Measurements from ENCODE around the gene PRDM11. TPM values are rescaled to one million over a fixed set of nuclear protein-coding genes. Genes with fewer than 3 reads are reported as not detected.

The PRDM11 gene
- total and polyA plus RNA-seq, 2 of the 4 experiments (the other 2 are of a cell fraction) = 2.2 to 2.7 TPM

DNA sequence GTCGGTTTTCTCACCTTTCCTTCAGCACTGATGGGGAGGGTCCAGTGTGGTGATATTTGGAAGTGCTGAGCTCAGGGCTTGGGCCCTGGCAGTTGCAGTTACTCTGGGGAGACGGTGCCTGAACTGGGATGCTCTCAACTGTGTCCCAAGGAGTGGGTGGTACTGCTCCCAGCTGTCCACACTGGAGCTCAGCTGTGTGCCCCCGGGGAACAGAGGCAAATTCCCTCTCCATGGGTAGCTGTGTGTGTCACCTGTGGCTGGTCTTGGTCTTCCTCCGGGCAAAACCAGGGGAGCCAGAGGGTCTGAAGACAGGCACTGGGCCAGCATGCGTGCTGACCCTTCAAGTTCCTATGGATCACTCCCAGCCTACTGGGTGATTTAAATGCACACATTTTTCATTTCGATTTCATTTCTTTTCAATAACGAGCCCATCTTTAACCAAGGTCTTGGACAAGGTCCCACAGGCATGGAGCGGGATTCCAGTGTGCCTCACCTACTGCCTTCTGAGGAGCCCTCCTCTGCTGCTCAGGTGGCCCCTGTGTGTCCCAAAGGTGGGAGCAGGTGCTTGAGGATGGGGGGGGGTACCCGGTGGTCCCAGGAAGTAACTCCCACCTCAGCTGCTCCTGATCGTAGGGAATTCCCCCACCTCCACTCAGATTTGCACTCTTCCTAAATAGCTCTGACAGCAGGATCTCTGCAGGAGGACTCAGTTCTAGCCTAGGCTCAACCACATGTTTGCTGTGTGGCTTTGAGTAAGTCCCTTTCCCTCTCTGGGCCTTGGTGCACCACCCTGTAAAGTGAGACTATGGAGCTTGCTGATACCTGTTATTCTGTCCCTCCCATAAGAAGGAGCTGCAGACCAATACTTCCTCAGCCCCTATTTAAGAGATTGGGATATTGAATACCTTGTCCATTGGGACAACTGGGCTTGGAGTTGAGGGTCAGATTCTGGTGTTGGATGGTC is 16.8 kb downstream of the PRDM11 start:
- no peak overlapping the region for H4K5ac ChIP-seq (ENCODE audit: low read depth, low read length)
- H4K91ac ChIP-seq (ENCODE audit: insufficient read depth, low read depth, low read length) = no peak overlapping the region
- H2BK5ac ChIP-seq (ENCODE audit: low read depth, low read length, poor library complexity, severe bottlenecking) = no peak overlapping the region
- no peak overlapping the region for H2BK15ac ChIP-seq (ENCODE audit: low read depth, low read length)
- H3K4me3 ChIP-seq (ENCODE audit: insufficient read depth, low read depth, low read length) = no peak overlapping the region
- no peak overlapping the region for H3K27ac ChIP-seq (ENCODE audit: insufficient read depth, low read length)
- no peaks in the 10 kb centered on the region for H3K36me3 ChIP-seq (ENCODE audit: control insufficient read depth, insufficient read depth, low read length)
- H2AK5ac ChIP-seq (ENCODE audit: low read depth, low read length) = no peak overlapping the region
- WGBS, 2 experiments (ENCODE audit: extremely low coverage in 2 of 2, insufficient read length in 1 of 2) = 74% methylated on average over 3 of the region's 10 CpGs; no CpG with 5 or more reads in 1 of the 2 experiments
- no peak overlapping the region for H3K4ac ChIP-seq (ENCODE audit: low read depth, low read length)
- no peak for TF ChIP-seq RCOR1 (IDR thresholded peaks at IDR 0.05; ENCODE audit: insufficient replicate concordance, low read length)
- no peak for TF ChIP-seq ELK1 (IDR thresholded peaks at IDR 0.05; ENCODE audit: borderline replicate concordance, low read depth, low read length)
- no peak for TF ChIP-seq MAZ (IDR thresholded peaks at IDR 0.05; ENCODE audit: borderline replicate concordance, low read depth, low read length)
- TF ChIP-seq FOS (IDR thresholded peaks at IDR 0.05; ENCODE audit: low read depth, low read length) = no peak
- no peak for TF ChIP-seq MXI1 (IDR thresholded peaks at IDR 0.05; ENCODE audit: borderline replicate concordance, low read depth, low read length)
- TF ChIP-seq CEBPB (IDR thresholded peaks at IDR 0.05; ENCODE audit: low read depth, low read length) = no peak
- TF ChIP-seq, protein P1, sequence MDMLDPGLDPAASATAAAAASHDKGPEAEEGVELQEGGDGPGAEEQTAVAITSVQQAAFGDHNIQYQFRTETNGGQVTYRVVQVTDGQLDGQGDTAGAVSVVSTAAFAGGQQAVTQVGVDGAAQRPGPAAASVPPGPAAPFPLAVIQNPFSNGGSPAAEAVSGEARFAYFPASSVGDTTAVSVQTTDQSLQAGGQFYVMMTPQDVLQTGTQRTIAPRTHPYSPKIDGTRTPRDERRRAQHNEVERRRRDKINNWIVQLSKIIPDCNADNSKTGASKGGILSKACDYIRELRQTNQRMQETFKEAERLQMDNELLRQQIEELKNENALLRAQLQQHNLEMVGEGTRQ (IDR thresholded peaks at IDR 0.05; ENCODE audit: low read depth, low read length) = no peak
- no peak for TF ChIP-seq CTCF (conservative IDR thresholded peaks at IDR 0.05; ENCODE audit: low read depth, low read length)
- TF ChIP-seq POLR2A (IDR thresholded peaks at IDR 0.05; ENCODE audit: low read depth, low read length) = no peak
- TF ChIP-seq CHD1 (IDR thresholded peaks at IDR 0.05; ENCODE audit: low read depth, low read length) = no peak
- TF ChIP-seq RFX5 (IDR thresholded peaks at IDR 0.05; ENCODE audit: low read depth, low read length) = no peak
- no peak for TF ChIP-seq RAD21 (IDR thresholded peaks at IDR 0.05; ENCODE audit: low read length)
- no peak for TF ChIP-seq BHLHE40 (IDR thresholded peaks at IDR 0.05; ENCODE audit: low read depth, low read length)
- TF ChIP-seq MAFK (IDR thresholded peaks at IDR 0.05; ENCODE audit: low read depth, low read length) = no peak
- POLR2A ChIA-PET (ENCODE audit: unreplicated experiment) = no interaction called here
- no peak overlapping the region for H2AK9ac ChIP-seq (replicated peaks; ENCODE audit: low read depth, low read length, poor library complexity)
- no peak overlapping the region for H3K14ac ChIP-seq (replicated peaks; ENCODE audit: low read depth, low read length)
- no peak overlapping the region for H2BK120ac ChIP-seq (ENCODE audit: low read depth, low read length)
- dilution Hi-C loops (cut with HindIII; ENCODE audit: low sequenced_read_pairs, unreplicated experiment) (no loop called here), intact Hi-C loops (cut with micrococcal nuclease) (no loop called here), in situ Hi-C loops (cut with MboI; ENCODE audit: low sequenced_read_pairs) (no loop called here)
- no peaks in the 10 kb centered on the region for H3K9me3 ChIP-seq (ENCODE audit: control insufficient read depth, insufficient read depth, low read length)
- H3K4me1 ChIP-seq (ENCODE audit: control insufficient read depth, insufficient read depth, low read length) = peaks cover 2% of the 10 kb centered on the region; the same call in 1 of the 2 replicates
- no peak overlapping the region for H3K9ac ChIP-seq (ENCODE audit: low read depth, low read length)
- H3K9me1 ChIP-seq (ENCODE audit: insufficient read depth, low read length) = no peaks in the 10 kb centered on the region; the same call in 1 of the 2 replicates
- H4K8ac ChIP-seq (ENCODE audit: low read depth in 2 of 2, low read length in 2 of 2) = no peak overlapping the region
- no peak overlapping the region for H3K56ac ChIP-seq (ENCODE audit: extremely low read depth, insufficient read depth, low read length)
- CTCF ChIA-PET = interaction anchor here (0.6 kb wide), 1 partner anchor 12 kb away, joined by 3 read pairs; no protein-coding TSS in a partner anchor
- no peak overlapping the region for H3K18ac ChIP-seq (ENCODE audit: low read depth, low read length)
- no TSS peak for BruUV-seq (replicated peaks)
- H3K79me1 ChIP-seq (ENCODE audit: low read depth in 1 of 2, low read length in 2 of 2) = no peaks in the 10 kb centered on the region; a peak in 1 of 4 replicates
- H2AFZ ChIP-seq (replicated peaks; ENCODE audit: low read length, poor library complexity) = no peak overlapping the region
- H4K20me1 ChIP-seq (ENCODE audit: insufficient read depth, low read length) = peaks cover 18% of the 10 kb centered on the region
- no peaks in the 10 kb centered on the region for H3K27me3 ChIP-seq (ENCODE audit: control insufficient read depth, insufficient read depth, low read length)
- ATAC-seq (ENCODE audit: low read depth) = no peak
- no peak overlapping the region for H2BK20ac ChIP-seq (ENCODE audit: low read depth, low read length)
- H3K23ac ChIP-seq (ENCODE audit: low read depth, low read length) = no peak overlapping the region
- no peak for DNase-seq
- H3K4me2 ChIP-seq (ENCODE audit: low read depth, low read length) = no peak overlapping the region
